CD4-positive, alpha-beta T cell treated with Interleukin-4 for 1 hour (primary cell): ENCODE data around the gene MAK.
"Not testable (repeated sequence)": the region's sequence is repeated elsewhere in the genome, so short reads cannot be mapped to it uniquely, and the experiment has no call there.

Experiments used
- DNase-seq, 2 donors: peaks; one replicate each; pipeline ENCODE4 v3.0.0-alpha.2; 2020 to 2022

Gene MAK

GRCh38 chr6:10852361-10852960 lies 14.1 kb upstream of the MAK start:
- DNase-seq = no peak

DNA sequence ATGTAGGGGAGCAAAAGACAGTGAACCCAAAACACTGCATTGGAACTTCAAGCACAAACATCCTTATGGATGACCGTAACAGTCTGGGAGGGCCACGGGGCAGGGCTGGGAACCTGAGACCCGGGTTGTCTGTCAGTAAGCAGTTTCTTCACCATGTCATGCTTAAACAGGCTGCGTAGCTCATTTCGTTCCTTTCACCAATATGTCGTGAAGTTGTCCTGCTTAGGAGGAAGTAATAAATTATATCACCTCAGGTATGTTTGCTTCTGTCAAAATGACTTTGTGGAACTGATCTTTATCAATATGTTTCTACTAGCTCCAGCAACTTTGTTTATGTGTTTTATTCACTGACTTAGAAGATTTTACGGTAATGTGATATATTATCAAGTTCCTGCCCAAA lies 12.4 kb upstream of the MAK start:
- no peak for DNase-seq

- DNase-seq = no peak
Measured at GRCh38 chr6:10849901-10850300, 11.6 kb upstream of the MAK start.

GRCh38 chr6:10847684-10848083 lies 9.3 kb upstream of the MAK start:
- DNase-seq = no peak

GRCh38 chr6:10843554-10843953 lies 5.2 kb upstream of the MAK start:
- no peak for DNase-seq

DNA sequence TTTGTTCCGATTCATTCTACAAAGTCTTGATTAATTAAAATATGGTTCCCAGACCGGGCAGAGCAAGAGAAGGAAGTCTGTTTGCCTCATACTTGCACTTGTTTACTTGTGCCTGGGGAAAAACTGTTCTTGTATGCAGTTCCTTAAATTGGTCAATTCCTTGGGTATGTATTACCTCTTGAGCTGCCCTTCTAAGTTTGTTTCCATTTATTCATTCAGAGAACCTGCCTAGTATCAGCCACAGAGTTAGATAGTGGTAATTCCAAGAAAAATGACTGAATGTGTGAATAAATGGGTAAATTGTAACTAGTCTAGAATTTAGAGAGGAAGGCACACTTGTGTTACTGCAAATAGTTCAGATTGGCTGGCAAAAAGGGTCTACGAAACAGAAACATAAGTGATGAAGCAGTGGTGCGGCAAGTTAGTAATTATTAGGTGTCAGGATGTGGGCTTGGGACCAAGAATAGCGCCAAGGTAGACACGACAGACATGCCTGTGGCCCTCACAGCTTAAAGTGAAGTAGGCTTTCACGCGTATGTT lies 525 bp upstream of the MAK start:
- DNase-seq = no peak

GRCh38 chr6:10837622-10837994 lies 731 bp downstream of the MAK start:
- peak in 1 of 2 donors; percentile 33 for DNase-seq

GRCh38 chr6:10837009-10837621 lies 1.2 kb downstream of the MAK start:
- peak in 1 of 2 donors; percentile 19 for DNase-seq

DNA sequence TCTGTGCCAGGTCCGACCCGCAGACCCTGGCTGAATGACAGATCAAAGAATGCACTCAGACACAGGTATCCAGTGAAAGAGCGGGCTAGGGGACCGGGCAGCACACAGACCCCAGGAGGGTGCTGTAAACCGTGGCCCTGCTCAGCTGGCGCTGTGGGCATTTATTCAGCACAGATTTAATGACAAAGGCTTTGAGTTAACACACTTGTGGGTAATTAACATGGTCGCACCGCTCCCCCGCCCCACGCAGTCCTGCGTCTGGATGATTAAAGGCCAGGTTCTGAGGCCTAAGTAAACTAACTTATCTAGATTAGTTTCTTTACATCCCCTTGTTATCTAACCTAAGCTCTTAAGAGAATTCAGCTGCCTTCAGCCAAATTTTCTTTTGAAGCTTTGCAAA lies 3.5 kb downstream of the MAK start:
- no peak for DNase-seq

- DNase-seq = no peak
Measured at GRCh38 chr6:10831609-10832008, 6.7 kb downstream of the MAK start.

DNA sequence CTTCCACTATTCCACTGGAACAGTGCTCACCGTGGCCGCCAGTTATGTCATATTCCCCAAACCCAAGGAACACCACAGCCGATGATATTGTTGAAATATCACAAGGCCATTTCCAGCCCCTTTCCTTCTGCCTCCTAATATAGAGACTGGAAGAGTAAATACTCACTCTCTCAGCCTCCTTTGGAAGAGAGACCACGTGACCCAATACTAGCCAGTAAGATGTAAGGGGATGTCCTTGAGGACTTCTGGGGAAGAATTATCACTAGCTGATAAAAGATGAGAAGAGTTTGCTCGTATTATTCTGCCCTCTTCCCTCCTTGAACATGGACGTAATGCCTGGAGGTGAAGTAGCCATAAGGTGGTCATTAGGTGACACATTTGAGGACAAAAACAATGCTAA lies 13.5 kb downstream of the MAK start:
- no peak for DNase-seq

DNA sequence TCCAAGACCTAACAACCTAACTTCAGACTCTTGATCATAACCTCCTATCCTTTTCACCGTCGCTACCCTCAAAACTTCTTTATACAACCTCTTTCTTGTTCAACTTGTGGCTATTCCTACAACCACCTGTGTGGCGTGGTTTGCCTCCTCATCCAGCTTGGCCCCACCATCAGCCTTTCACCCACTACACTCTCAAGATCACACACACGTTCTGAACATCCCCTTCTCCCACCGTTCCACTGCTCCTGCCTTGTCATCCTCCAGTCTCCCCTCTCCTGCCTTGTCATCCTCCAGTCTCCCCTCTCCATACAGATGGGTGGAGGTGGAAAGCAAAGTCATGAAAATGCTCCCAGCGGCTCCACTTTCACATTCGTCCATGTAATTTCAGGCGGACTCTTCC lies 14.0 kb downstream of the MAK start:
- no peak for DNase-seq

GRCh38 chr6:10814176-10814575 lies 24.2 kb downstream of the MAK start:
- DNase-seq = not testable (repeated sequence)

GRCh38 chr6:10809098-10809497 lies 29.2 kb downstream of the MAK start:
- DNase-seq = no peak

- no peak for DNase-seq
Measured at GRCh38 chr6:10808376-10808775, 30.0 kb downstream of the MAK start.

- DNase-seq = peak; percentile 66
Measured at GRCh38 chr6:10801224-10801848, 37.0 kb downstream of the MAK start.

DNA sequence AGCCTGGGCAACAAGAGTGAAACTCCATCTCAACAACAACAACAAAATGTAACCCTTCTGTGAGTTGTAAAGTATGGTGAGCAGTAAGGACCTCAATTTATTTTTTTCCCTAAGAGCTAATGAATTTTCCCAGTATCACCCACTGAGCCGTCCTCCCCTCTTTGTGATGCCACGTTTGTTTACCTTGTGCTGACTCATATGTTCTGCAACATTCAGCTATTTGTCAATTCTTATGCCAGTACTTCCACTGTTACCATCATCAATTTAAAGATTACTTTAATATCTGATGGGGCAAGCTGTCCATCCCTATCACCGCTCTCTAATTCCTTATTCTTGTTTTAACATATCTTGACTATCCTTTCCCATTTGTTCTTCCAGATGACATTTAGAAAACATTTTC lies 37.5 kb downstream of the MAK start:
- DNase-seq = peak in 1 of 2 donors; percentile 1

DNA sequence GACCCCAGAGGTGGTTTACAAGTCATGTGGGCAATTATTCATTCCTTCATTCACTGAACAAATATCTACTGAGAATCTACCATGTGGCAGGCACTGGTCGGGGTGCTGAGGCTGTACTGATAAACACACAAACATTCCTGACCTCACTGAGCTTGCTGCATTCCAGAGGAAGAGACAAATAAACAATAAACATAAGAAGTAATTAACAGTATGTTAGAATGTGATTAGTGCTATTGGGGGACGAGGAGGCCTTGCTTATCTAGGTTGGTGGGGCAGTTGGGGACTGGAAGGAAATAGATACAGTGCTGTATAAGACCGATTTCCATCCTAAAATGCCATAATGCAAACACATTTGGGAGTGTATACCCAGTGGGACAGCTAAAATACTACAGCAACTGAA lies 44.1 kb downstream of the MAK start:
- no peak for DNase-seq

GRCh38 chr6:10793695-10794094 lies 44.6 kb downstream of the MAK start:
- DNase-seq = no peak

DNA sequence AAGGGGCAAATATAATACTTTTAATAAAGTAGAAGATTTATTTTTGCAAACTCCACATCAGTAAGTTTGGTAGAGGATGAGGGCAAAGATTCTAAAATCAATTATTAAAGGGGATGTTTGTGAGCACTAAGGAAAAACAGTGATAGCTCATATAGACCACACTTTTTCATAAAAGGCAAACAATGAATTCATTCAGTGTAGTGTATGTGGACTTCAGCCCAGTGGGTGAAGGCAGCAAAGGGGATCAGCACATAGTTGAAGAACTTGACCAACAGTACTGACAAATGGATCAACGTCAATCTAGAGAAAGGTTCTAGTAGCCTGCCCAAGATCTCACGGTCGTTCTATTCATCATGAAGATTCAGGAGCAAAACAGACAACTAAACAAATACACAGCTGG lies 45.3 kb downstream of the MAK start:
- no peak for DNase-seq

DNA sequence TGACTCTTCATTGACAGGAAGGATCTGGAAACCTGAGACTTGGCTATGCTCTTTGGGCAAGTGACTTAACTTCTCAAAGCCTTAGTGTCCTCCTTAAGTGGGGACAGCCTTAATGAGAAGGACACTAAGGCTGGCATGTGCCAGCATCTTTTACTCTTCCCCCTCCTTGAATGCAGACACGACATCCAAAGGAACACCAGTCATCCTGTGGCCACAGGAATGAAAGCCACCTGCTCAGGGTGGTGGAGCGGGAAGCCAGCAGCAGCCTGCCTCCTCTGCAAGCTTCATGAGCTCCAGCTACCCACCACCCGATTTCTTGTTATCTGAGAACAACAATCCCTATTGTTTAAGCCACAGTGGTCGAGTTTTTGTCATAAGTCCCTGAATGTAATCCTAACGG lies 46.2 kb downstream of the MAK start:
- DNase-seq = no peak

DNA sequence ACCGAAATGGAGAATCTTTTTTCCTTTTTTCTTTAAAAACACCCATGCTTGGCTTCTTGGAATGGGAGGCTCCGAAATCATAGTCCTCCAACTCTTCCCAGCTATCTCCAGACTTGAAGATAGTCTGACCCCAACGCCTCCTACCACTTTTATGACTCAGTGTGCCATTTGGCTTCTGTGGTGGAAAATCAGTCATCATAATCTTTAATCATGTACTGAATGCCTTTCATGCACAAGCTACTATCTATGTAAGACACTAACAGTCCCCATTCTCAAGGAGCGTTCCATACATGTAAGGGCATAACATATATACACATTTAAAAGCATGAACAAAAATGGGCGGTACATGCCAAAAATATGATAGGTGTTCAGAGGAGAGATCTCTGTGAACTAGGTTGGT lies 46.7 kb downstream of the MAK start:
- DNase-seq = no peak

- DNase-seq = no peak
Measured at GRCh38 chr6:10779076-10779475, 59.3 kb downstream of the MAK start.

DNA sequence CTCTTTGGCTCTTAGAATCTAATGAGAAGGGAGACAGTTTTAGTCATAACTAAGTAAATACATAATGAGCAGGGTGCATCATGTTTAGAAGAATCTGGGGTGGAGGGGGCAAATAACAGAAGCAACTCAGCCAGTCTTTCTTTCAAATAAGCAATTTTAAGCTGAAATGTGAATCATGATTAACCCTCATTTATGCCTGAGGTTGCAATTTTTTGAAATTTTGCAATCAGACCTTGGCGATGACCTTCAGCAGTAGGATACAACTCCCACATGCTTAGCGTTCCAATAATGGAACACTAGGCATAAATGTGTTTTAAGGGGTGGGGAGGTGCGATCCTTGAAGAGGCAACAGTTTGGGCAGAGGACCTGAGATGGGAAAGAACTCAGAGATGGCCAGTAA lies 60.1 kb downstream of the MAK start:
- no peak for DNase-seq
